ENCODE measurements around the gene ADORA1.

The ADORA1 gene

DNA sequence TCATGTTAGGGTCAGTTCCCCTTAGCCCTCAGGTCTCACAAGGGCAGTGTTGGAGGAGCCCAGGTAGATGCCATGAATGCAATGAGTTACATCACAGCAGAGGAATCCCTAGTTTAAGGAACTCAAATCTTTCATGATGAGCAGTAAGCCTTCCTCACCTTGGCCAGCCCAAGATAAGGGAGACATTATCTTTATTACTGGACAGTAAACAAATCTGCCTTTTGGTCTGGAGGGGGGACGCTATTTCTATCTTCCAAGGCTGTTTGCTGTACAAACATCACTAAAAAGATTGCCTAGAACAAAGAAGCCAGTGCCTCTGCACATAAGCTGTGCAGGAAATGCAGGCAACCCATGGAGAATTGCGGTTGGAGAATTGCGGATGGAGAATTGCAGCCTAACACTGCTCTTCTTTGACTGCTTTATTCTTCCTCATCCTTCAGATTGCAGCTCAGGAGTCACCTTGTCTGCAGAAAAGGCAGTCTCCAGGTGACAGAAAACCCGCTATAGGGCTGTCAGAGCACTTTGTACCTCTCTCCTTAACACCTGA is 61.2 kb downstream of the ADORA1 start:
- TF ChIP-seq POLR2AphosphoS5 (IDR thresholded peaks at IDR 0.05; ENCODE audit: borderline replicate concordance, low read depth, low read length) (no peak), EZH2 (IDR thresholded peaks at IDR 0.05) (no peak), FOXP2 (optimal IDR thresholded peaks at IDR 0.05; ENCODE audit: control extremely low read depth, extremely low read length, insufficient read depth) (no peak)
- H3K27ac ChIP-seq, result no peak overlapping the region
- no peaks in the 10 kb centered on the region for H3K9me3 ChIP-seq (ENCODE audit: low read depth, low read length)
- H3K9ac ChIP-seq (ENCODE audit: insufficient read length), result no peak overlapping the region
- H3K4me3 ChIP-seq, result no peak overlapping the region
- DNase-seq (ENCODE audit: low read depth, low spot score), result no peak
- no peaks in the 10 kb centered on the region for H3K36me3 ChIP-seq (ENCODE audit: insufficient read depth, low read length)

DNA sequence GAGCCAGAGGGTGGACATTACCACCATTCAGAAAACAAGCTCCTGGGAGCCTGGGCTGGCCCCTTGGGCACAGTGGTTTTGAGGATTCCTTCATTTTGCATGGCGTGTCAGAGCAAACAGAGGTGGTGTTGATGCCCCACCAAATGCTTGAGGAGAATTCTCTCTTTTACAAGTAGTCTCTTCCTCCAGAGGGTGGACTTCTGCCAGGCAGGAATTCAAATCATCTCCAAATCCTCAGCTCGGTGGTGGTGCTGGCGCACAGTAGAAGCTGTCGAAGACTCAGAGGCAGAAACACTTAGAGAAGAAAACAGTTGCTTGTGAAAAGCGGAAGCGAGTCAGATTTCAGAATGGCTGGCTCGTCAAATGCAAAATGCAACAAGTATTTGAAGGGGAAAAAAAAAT is 62.4 kb downstream of the ADORA1 start:
- no peak for DNase-seq (ENCODE audit: low read depth, low spot score)
- Histone ChIP-seq H3K36me3 (ENCODE audit: insufficient read depth, low read length) (no peaks in the 10 kb centered on the region), H3K9ac (ENCODE audit: insufficient read length) (no peak overlapping the region), H3K4me3 (no peak overlapping the region), H3K9me3 (ENCODE audit: low read depth, low read length) (no peaks in the 10 kb centered on the region), H3K27ac (no peak overlapping the region)
- TF ChIP-seq POLR2AphosphoS5 (IDR thresholded peaks at IDR 0.05; ENCODE audit: borderline replicate concordance, low read depth, low read length), result no peak
- no peak for TF ChIP-seq FOXP2 (optimal IDR thresholded peaks at IDR 0.05; ENCODE audit: control extremely low read depth, extremely low read length, insufficient read depth)
- no peak for TF ChIP-seq EZH2 (IDR thresholded peaks at IDR 0.05)

DNA sequence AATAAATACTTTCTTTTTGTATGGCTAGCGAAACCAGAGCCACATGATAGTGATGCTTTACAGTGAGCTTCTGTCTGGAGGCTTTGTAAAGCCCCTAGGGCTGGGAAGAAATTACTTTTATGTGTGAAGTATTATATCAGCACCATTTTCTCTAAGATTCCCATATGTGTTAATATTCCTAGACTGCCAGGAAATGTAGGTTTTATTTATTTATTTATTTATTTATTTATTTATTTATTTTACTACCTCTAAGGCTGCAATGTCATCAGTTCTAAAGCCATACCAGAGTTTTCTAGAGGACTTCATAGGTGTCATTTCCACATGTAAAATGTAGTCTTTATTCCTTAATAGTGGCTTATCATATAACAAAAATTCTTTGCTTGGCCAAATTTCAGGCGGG is 63.4 kb downstream of the ADORA1 start:
- no peak overlapping the region for H3K27ac ChIP-seq
- H3K9me3 ChIP-seq (ENCODE audit: low read depth, low read length), result no peaks in the 10 kb centered on the region
- no peak overlapping the region for H3K4me3 ChIP-seq
- no peak overlapping the region for H3K9ac ChIP-seq (ENCODE audit: insufficient read length)
- no peak for DNase-seq (ENCODE audit: low read depth, low spot score)
- H3K36me3 ChIP-seq (ENCODE audit: insufficient read depth, low read length), result no peaks in the 10 kb centered on the region
- TF ChIP-seq POLR2AphosphoS5 (IDR thresholded peaks at IDR 0.05; ENCODE audit: borderline replicate concordance, low read depth, low read length) (no peak), EZH2 (IDR thresholded peaks at IDR 0.05) (no peak), FOXP2 (optimal IDR thresholded peaks at IDR 0.05; ENCODE audit: control extremely low read depth, extremely low read length, insufficient read depth) (no peak)

DNA sequence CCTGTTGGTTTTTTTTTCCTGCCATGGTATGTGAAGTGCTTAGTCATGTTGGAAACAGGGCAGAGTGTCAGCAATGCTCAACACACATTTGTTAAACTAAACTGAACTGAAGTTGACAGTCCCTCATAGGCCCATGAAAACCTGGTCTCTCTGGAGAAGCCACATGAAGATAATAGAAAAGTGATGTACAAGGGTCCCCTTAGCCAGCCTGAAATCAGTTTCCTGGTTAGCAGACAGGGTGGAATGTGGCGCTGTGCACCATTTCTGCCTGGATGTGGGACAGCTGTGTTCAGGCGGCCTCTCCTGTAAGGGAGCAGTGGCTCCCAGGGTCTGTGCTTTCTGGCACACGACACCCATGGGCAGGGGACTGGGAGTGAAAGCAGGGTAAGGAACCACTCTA is 68.8 kb downstream of the ADORA1 start:
- no peaks in the 10 kb centered on the region for H3K36me3 ChIP-seq (ENCODE audit: insufficient read depth, low read length)
- H3K27ac ChIP-seq, result no peak overlapping the region
- DNase-seq (ENCODE audit: low read depth, low spot score), result no peak
- TF ChIP-seq EZH2 (IDR thresholded peaks at IDR 0.05) (no peak), POLR2AphosphoS5 (IDR thresholded peaks at IDR 0.05; ENCODE audit: borderline replicate concordance, low read depth, low read length) (no peak), FOXP2 (optimal IDR thresholded peaks at IDR 0.05; ENCODE audit: control extremely low read depth, extremely low read length, insufficient read depth) (no peak)
- H3K9ac ChIP-seq (ENCODE audit: insufficient read length), result no peak overlapping the region
- H3K9me3 ChIP-seq (ENCODE audit: low read depth, low read length), result no peaks in the 10 kb centered on the region
- H3K4me3 ChIP-seq, result no peak overlapping the region

DNA sequence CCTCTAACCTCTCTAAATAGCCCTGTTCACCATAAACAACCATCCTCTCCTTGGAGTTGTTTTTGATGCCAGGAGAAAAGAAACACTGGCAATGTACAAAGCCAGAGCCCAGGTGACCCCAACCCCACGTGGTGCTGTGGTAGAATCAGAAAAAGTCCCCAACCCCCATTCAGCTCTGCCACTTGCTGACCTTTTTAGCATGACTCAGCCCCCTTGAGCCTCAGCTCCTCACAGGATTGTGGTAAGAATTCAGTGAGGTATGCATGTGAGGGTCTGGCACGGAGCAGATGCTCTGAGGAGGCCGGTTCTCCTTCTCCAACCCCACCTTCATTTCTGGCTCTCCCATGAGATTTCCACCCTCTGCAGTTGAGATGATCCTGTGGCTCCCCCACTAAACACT is 70.1 kb downstream of the ADORA1 start:
- H3K36me3 ChIP-seq (ENCODE audit: insufficient read depth, low read length), result no peaks in the 10 kb centered on the region
- no peak overlapping the region for H3K27ac ChIP-seq
- no peak overlapping the region for H3K9ac ChIP-seq (ENCODE audit: insufficient read length)
- TF ChIP-seq POLR2AphosphoS5 (IDR thresholded peaks at IDR 0.05; ENCODE audit: borderline replicate concordance, low read depth, low read length), result no peak
- TF ChIP-seq FOXP2 (optimal IDR thresholded peaks at IDR 0.05; ENCODE audit: control extremely low read depth, extremely low read length, insufficient read depth), result no peak
- TF ChIP-seq EZH2 (IDR thresholded peaks at IDR 0.05), result no peak
- no peak overlapping the region for H3K4me3 ChIP-seq
- no peaks in the 10 kb centered on the region for H3K9me3 ChIP-seq (ENCODE audit: low read depth, low read length)
- DNase-seq (ENCODE audit: low read depth, low spot score), result no peak

DNA sequence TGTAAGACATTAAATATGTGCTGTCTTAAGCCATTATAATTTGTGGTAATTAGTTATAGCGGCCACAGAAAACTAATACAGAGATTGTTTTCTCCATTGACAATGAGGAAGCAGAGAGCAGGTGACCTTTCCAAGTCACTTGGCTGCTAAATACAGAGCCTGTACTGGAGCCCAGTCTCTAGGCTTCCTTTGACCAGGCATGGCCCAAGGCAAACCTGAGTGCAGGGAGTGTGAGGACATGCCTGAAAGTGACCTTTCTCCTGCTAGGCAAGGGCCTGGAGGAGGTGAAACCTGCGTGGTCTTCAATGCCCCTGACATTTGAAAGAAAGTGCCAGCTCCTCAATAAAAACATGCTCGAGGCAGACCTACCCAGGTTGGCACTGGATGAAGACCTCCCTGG is 71.5 kb downstream of the ADORA1 start:
- no peak for DNase-seq (ENCODE audit: low read depth, low spot score)
- Histone ChIP-seq H3K9me3 (ENCODE audit: low read depth, low read length) (no peaks in the 10 kb centered on the region), H3K9ac (ENCODE audit: insufficient read length) (no peak overlapping the region), H3K36me3 (ENCODE audit: insufficient read depth, low read length) (no peaks in the 10 kb centered on the region), H3K4me3 (no peak overlapping the region), H3K27ac (no peak overlapping the region)
- no peak for TF ChIP-seq EZH2 (IDR thresholded peaks at IDR 0.05)
- TF ChIP-seq FOXP2 (optimal IDR thresholded peaks at IDR 0.05; ENCODE audit: control extremely low read depth, extremely low read length, insufficient read depth), result no peak
- no peak for TF ChIP-seq POLR2AphosphoS5 (IDR thresholded peaks at IDR 0.05; ENCODE audit: borderline replicate concordance, low read depth, low read length)

DNA sequence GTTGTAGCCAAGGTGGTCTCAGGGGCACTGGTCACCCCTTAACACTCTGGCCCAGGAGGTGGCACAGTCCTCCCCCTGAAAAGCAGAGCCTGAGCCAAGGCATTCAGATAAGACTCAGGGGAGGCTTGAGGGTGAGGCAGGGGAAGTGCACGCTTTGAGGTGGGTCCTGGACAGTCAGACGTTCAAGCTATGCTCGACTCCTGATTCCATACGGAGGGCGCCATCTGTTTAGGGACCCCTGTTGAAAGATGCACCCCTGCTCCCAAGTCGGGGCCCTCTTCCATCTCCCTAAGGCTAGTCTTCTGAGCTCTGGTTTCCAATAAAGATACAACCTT is 71.9 kb downstream of the ADORA1 start:
- no peak overlapping the region for H3K27ac ChIP-seq
- no peak overlapping the region for H3K4me3 ChIP-seq
- no peak for TF ChIP-seq EZH2 (IDR thresholded peaks at IDR 0.05)
- TF ChIP-seq FOXP2 (optimal IDR thresholded peaks at IDR 0.05; ENCODE audit: control extremely low read depth, extremely low read length, insufficient read depth), result no peak
- TF ChIP-seq POLR2AphosphoS5 (IDR thresholded peaks at IDR 0.05; ENCODE audit: borderline replicate concordance, low read depth, low read length), result no peak
- H3K36me3 ChIP-seq (ENCODE audit: insufficient read depth, low read length), result no peaks in the 10 kb centered on the region
- no peaks in the 10 kb centered on the region for H3K9me3 ChIP-seq (ENCODE audit: low read depth, low read length)
- no peak for DNase-seq (ENCODE audit: low read depth, low spot score)
- H3K9ac ChIP-seq (ENCODE audit: insufficient read length), result no peak overlapping the region

DNA sequence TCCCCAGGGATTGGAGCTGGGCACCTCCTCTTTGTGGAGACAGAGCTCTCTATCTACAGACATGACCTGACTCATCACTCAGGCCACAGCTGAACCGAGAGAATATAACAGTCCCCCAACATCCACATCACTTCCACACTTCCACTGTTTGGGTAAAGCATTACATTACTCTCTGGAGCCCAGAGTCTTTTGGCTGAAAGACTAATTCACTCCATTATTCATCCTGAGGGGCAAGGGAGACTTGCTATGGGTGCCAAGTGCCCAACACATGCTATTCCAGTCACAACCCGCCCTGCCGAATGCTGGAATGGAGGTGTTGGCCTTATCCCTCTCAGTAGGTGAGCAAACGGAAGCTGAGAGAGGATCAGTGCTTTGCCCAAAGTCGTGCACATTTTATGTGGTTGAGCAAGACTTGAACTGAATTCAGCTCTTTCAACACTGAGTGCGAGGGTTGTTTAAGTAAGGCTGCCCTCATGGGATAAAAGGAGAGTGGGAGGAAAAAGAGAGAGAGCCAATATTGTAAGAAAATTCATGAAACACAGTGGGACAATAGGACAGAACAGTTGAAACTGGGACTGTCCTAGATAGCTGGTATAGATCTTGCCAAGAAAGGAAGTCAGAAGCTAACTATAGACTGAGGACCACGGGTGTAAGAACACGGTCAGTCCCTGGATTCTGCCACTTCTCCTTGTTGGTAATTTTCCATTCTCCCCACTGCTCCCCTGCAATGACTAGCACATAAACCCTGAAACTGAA is 72.5 kb downstream of the ADORA1 start:
- Histone ChIP-seq H3K9me3 (ENCODE audit: low read depth, low read length) (no peaks in the 10 kb centered on the region), H3K36me3 (ENCODE audit: insufficient read depth, low read length) (no peaks in the 10 kb centered on the region), H3K9ac (ENCODE audit: insufficient read length) (no peak overlapping the region), H3K27ac (no peak overlapping the region), H3K4me3 (no peak overlapping the region)
- TF ChIP-seq FOXP2 (optimal IDR thresholded peaks at IDR 0.05; ENCODE audit: control extremely low read depth, extremely low read length, insufficient read depth) (no peak), EZH2 (IDR thresholded peaks at IDR 0.05) (no peak), POLR2AphosphoS5 (IDR thresholded peaks at IDR 0.05; ENCODE audit: borderline replicate concordance, low read depth, low read length) (no peak)
- no peak for DNase-seq (ENCODE audit: low read depth, low spot score)

DNA sequence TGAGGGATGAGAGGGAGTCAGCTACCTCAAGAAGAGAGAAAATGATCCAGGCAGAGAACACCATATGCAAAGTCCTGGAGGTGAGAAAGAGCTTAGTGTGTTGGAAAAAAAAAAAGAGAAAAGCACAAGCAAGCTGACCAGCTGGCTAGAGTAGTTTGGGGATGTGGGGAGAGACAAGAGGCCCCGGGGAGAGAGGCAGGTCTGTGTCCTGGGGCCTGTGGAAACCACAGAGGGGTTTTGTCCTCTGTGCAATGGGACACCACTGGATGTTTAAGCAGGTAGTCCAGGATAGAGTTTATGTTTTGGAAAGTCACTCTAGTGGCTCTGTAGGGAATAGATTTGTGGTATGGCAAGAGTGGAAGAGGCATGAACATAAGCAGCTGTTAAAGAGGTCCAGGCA is 73.4 kb downstream of the ADORA1 start:
- TF ChIP-seq POLR2AphosphoS5 (IDR thresholded peaks at IDR 0.05; ENCODE audit: borderline replicate concordance, low read depth, low read length), result no peak
- no peak for TF ChIP-seq EZH2 (IDR thresholded peaks at IDR 0.05)
- TF ChIP-seq FOXP2 (optimal IDR thresholded peaks at IDR 0.05; ENCODE audit: control extremely low read depth, extremely low read length, insufficient read depth), result no peak
- Histone ChIP-seq H3K27ac (no peak overlapping the region), H3K36me3 (ENCODE audit: insufficient read depth, low read length) (no peaks in the 10 kb centered on the region), H3K4me3 (no peak overlapping the region), H3K9ac (ENCODE audit: insufficient read length) (no peak overlapping the region), H3K9me3 (ENCODE audit: low read depth, low read length) (no peaks in the 10 kb centered on the region)
- DNase-seq (ENCODE audit: low read depth, low spot score), result no peak
